SJCRH30 (cell line): ENCODE measurements around the gene ELMO1. TPM values are rescaled to one million over a fixed set of nuclear protein-coding genes. Genes with fewer than 3 reads are reported as not detected.

Experiments used
- DNase-seq, 2 experiments: peaks; one replicate each; pipeline ENCODE4 v3.0.0-alpha.2; 2015 to 2020
- H3K27ac ChIP-seq: fragments of 250-450 bp; sonication (Bioruptor Pico); 2 replicates; pipeline ENCODE4 v1.5.1; 2020; ENCODE audit warnings: mild to moderate bottlenecking, moderate library complexity
- H3K27me3 ChIP-seq: fragments of 250-450 bp; sonication (Bioruptor Pico); 2 replicates; pipeline ENCODE4 v1.5.1; 2020; ENCODE audit warnings: mild to moderate bottlenecking, moderate library complexity
- H3K36me3 ChIP-seq: fragments of 250-450 bp; sonication (Bioruptor Pico); 2 replicates; pipeline ENCODE4 v1.5.1; 2020; ENCODE audit warnings: mild to moderate bottlenecking, moderate library complexity
- H3K4me1 ChIP-seq: fragments of 250-450 bp; sonication (Bioruptor Pico); 2 replicates; pipeline ENCODE4 v1.5.1; 2020; ENCODE audit warnings: mild to moderate bottlenecking, moderate library complexity
- H3K4me3 ChIP-seq: fragments of 250-450 bp; sonication (Bioruptor Pico); 2 replicates; pipeline ENCODE4 v1.5.1; 2020; ENCODE audit warnings: mild to moderate bottlenecking, moderate library complexity
- H3K9me3 ChIP-seq: fragments of 250-450 bp; sonication (Bioruptor Pico); replicated peaks from 2 replicates; pipeline ENCODE4 v1.5.1; 2020; ENCODE audit warnings: mild to moderate bottlenecking, moderate library complexity
- total RNA-seq: library from RNA; depleted of rRNA; stranded (reverse); fragments of >200 nt; shearing (Covaris generic); gene quantifications from 2 replicates; pipeline ENCODE4 v1.2.3, GENCODE V29; 2014

Gene ELMO1
- total RNA-seq, 1 experiment from 2014 or later, result 67.2 TPM

- Histone ChIP-seq H3K27me3 (no peaks in the 10 kb centered on the region), H3K36me3 (peaks cover 3% of the 10 kb centered on the region; the same call in 1 of the 2 replicates), H3K4me3 (no peak overlapping the region), H3K27ac (no peak overlapping the region), H3K9me3 (no peaks in the 10 kb centered on the region), H3K4me1 (peaks cover 32% of the 10 kb centered on the region)
- DNase-seq, result no peak
Measured at GRCh38 chr7:37107047-37107750, 341.5 kb downstream of the ELMO1 start.

DNA sequence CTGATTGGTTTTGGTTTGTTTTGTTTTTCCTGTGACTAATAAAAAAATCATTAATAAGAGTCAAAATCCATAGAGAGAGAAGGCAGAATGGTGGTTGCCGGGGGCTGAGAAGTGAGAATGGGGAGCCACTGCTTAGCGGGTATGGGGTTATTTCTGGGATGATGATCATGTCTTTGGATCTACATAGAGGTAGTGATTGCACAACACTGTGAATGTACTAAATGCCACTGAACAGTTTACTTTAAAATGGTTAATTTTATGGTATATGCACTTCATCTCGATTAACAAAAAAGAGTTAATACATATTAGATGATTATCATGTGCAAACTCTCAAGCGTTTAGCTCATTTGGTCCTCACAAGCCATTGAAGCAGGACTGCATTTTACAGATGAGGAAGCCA lies 342.9 kb downstream of the ELMO1 start:
- no peak overlapping the region for H3K27ac ChIP-seq
- H3K27me3 ChIP-seq, result no peaks in the 10 kb centered on the region
- H3K36me3 ChIP-seq, result no peaks in the 10 kb centered on the region
- H3K9me3 ChIP-seq, result no peaks in the 10 kb centered on the region
- no peak for DNase-seq
- H3K4me1 ChIP-seq, result peaks cover 22% of the 10 kb centered on the region
- H3K4me3 ChIP-seq, result no peak overlapping the region

- no peak for DNase-seq
- Histone ChIP-seq H3K27me3 (no peaks in the 10 kb centered on the region), H3K27ac (no peak overlapping the region), H3K9me3 (no peaks in the 10 kb centered on the region), H3K36me3 (no peaks in the 10 kb centered on the region), H3K4me1 (peaks cover 14% of the 10 kb centered on the region), H3K4me3 (no peak overlapping the region)
Measured at GRCh38 chr7:37104822-37105518, 343.7 kb downstream of the ELMO1 start.

- H3K36me3 ChIP-seq, result no peaks in the 10 kb centered on the region
- no peak for DNase-seq
Measured at GRCh38 chr7:37102518-37103137, 346.0 kb downstream of the ELMO1 start.

DNA sequence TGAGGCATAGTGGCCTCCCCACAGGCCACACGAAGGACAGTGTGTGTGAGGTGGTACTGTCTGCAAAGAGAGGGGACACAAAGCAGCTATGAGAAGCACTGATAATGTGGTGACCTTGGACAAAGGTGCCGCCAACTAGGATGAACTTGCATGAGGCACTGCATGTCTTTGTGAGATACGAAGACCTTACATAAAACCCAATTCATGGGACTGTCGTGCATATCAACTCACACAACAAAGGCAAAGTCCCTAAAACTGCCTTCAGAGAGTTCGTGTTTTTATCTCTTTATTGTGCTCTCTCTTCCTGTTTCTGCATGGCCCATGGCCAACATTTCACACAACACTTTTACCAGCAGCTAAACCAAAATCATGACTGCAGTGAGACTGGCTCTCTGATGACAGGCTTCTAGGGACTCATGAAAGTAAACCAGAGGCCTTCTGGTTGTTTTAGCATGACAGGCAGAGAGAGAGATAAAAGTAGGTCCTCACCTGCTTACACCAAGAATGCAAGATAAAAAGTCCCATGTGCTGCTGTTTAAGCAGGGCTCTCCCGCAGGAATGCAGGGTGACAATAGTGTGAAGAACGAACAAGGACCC lies 347.8 kb downstream of the ELMO1 start:
- peaks cover 6% of the 10 kb centered on the region for H3K4me1 ChIP-seq
- no peaks in the 10 kb centered on the region for H3K9me3 ChIP-seq
- H3K27me3 ChIP-seq, result no peaks in the 10 kb centered on the region
- no peak overlapping the region for H3K27ac ChIP-seq
- H3K36me3 ChIP-seq, result peaks cover 3% of the 10 kb centered on the region; the same call in 1 of the 2 replicates
- no peak for DNase-seq
- H3K4me3 ChIP-seq, result no peak overlapping the region

More at GRCh38 chr7:37102518-37103137, 346.0 kb downstream of the ELMO1 start:
- Histone ChIP-seq H3K4me3 (no peak overlapping the region), H3K4me1 (peaks cover 4% of the 10 kb centered on the region), H3K27ac (no peak overlapping the region), H3K27me3 (no peaks in the 10 kb centered on the region), H3K9me3 (no peaks in the 10 kb centered on the region)

GRCh38 chr7:37098762-37099161 lies 349.9 kb downstream of the ELMO1 start:
- Histone ChIP-seq H3K9me3 (no peaks in the 10 kb centered on the region), H3K27me3 (no peaks in the 10 kb centered on the region), H3K36me3 (peaks cover 6% of the 10 kb centered on the region; the same call in 1 of the 2 replicates), H3K4me1 (peaks cover 20% of the 10 kb centered on the region), H3K27ac (no peak overlapping the region), H3K4me3 (no peak overlapping the region)
- peak in 1 of 2 experiments; percentile 35 for DNase-seq

DNA sequence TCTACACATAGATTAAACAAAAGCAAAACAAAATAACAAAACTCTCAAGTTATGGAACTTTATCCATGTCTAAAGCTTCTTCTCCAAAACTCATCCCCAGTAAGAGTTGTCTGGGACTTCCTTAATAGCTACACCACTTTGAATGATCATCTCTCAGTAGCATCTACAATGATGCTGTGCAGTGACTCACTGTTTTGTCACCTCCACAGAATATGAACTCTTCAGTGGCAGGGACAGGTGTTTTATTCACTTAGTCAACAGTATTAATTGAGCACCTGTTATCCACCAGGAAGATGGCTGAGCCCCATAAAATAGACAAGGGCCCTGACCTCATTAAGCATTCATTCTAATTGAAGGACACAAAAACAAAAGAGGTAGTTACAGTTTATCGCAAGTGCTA lies 350.7 kb downstream of the ELMO1 start:
- Histone ChIP-seq H3K27ac (no peak overlapping the region), H3K36me3 (peaks cover 6% of the 10 kb centered on the region; the same call in 1 of the 2 replicates), H3K9me3 (no peaks in the 10 kb centered on the region), H3K4me3 (no peak overlapping the region), H3K4me1 (peaks cover 20% of the 10 kb centered on the region), H3K27me3 (no peaks in the 10 kb centered on the region)
- peak in 1 of 2 experiments; percentile 56 for DNase-seq

DNA sequence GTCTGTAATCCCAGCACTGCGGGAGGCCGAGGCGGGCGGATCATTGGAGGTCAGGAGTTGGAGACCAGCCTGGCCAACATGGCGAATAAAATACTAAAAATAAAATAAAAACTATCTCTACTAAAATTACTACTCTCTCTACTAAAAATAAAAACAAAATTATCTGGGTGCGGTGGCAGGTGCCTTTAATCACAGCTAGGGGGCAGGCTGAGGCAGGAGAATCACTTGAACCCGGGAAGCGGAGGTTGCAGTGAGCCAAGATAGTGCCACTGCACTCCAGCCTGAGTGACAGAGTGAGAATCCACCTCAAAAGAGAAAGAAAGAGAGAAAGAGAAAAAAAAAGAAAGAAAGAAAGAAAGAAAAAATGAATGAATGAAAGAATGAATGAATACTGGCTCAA lies 351.4 kb downstream of the ELMO1 start:
- no peak overlapping the region for H3K4me3 ChIP-seq
- no peaks in the 10 kb centered on the region for H3K9me3 ChIP-seq
- peaks cover 20% of the 10 kb centered on the region for H3K4me1 ChIP-seq
- no peaks in the 10 kb centered on the region for H3K27me3 ChIP-seq
- no peak overlapping the region for H3K27ac ChIP-seq
- DNase-seq, result no peak
- H3K36me3 ChIP-seq, result peaks cover 6% of the 10 kb centered on the region; the same call in 1 of the 2 replicates

GRCh38 chr7:37096341-37096740 lies 352.3 kb downstream of the ELMO1 start:
- peaks cover 20% of the 10 kb centered on the region for H3K4me1 ChIP-seq
- no peak for DNase-seq
- no peak overlapping the region for H3K27ac ChIP-seq
- no peaks in the 10 kb centered on the region for H3K27me3 ChIP-seq
- no peaks in the 10 kb centered on the region for H3K9me3 ChIP-seq
- peaks cover 6% of the 10 kb centered on the region; the same call in 1 of the 2 replicates for H3K36me3 ChIP-seq
- H3K4me3 ChIP-seq, result no peak overlapping the region

GRCh38 chr7:37095122-37095521 lies 353.5 kb downstream of the ELMO1 start:
- Histone ChIP-seq H3K4me3 (no peak overlapping the region), H3K36me3 (peaks cover 6% of the 10 kb centered on the region; the same call in 1 of the 2 replicates), H3K27ac (peak overlapping the region; percentile 22; the same call in 1 of the 2 replicates), H3K27me3 (no peaks in the 10 kb centered on the region), H3K4me1 (peaks cover 20% of the 10 kb centered on the region), H3K9me3 (no peaks in the 10 kb centered on the region)
- peak in 1 of 2 experiments; percentile 66 for DNase-seq

DNA sequence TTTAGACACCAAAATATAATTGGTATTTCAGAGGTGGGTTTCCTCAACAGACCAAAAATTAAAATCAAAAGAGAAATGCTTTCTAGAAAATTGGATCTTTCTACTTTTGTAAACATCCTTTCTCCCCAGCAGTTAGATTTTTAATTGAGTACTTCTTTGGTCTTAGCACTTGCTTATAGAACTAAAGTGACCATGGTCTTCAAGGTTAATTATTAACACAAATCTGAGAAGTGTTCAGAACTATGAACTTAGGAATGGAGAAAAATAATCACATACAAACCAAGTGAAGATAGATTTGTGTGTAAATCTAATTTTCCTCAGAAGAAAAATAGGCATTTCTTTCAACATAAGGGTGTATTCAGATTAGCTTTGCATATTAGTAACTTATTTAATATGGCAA lies 355.4 kb downstream of the ELMO1 start:
- Histone ChIP-seq H3K27ac (no peak overlapping the region), H3K36me3 (peaks cover 10% of the 10 kb centered on the region; the same call in 1 of the 2 replicates), H3K9me3 (no peaks in the 10 kb centered on the region), H3K4me3 (no peak overlapping the region), H3K27me3 (no peaks in the 10 kb centered on the region), H3K4me1 (peaks cover 20% of the 10 kb centered on the region)
- no peak for DNase-seq

DNA sequence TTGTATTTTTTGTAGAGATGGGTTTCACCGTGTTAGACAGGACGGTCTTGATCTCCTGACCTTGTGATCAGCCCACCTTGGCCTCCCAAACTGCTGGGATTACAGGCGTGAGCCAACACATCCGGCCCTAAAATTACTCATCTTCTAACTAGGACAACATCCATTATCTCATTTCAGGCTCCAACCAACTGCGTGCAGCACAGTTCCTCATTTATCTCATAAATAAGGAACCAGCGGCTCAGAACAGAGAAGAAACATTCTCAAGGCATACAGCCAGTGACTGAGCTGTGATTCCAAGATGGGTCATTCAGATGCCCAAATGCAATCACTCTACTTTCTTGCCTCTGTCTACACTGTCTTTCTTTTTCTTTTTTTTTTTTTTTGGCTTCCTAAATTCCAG lies 356.1 kb downstream of the ELMO1 start:
- Histone ChIP-seq H3K9me3 (no peaks in the 10 kb centered on the region), H3K27me3 (no peaks in the 10 kb centered on the region)
- no peak for DNase-seq

GRCh38 chr7:37089972-37090371 lies 358.7 kb downstream of the ELMO1 start:
- H3K36me3 ChIP-seq, result 0 out of 2 replicates have a peak, but pooled peaks cover 7% of the 10 kb centered on the region
- no peak overlapping the region for H3K4me3 ChIP-seq
- no peaks in the 10 kb centered on the region for H3K27me3 ChIP-seq
- peaks cover 5% of the 10 kb centered on the region for H3K4me1 ChIP-seq
- H3K9me3 ChIP-seq, result no peaks in the 10 kb centered on the region
- no peak for DNase-seq
- H3K27ac ChIP-seq, result no peak overlapping the region

More for the DNA sequence above, 356.1 kb downstream of the ELMO1 start:
- peaks cover 10% of the 10 kb centered on the region; the same call in 1 of the 2 replicates for H3K36me3 ChIP-seq
- H3K27ac ChIP-seq, result no peak overlapping the region
- H3K4me1 ChIP-seq, result peaks cover 15% of the 10 kb centered on the region
- H3K4me3 ChIP-seq, result no peak overlapping the region

GRCh38 chr7:37085600-37085999 lies 363.1 kb downstream of the ELMO1 start:
- H3K36me3 ChIP-seq, result 0 out of 2 replicates have a peak, but pooled peaks cover 9% of the 10 kb centered on the region
- H3K27me3 ChIP-seq, result no peaks in the 10 kb centered on the region
- no peak overlapping the region for H3K4me3 ChIP-seq
- H3K4me1 ChIP-seq, result no peaks in the 10 kb centered on the region; the same call in 1 of the 2 replicates
- DNase-seq, result no peak
- H3K27ac ChIP-seq, result no peak overlapping the region
- no peaks in the 10 kb centered on the region for H3K9me3 ChIP-seq
